Measurements from ENCODE around the gene PDIK1L.
A peak's percentile ranks its signal among the peaks of the same experiment; 100 is the strongest.

The PDIK1L gene

DNA sequence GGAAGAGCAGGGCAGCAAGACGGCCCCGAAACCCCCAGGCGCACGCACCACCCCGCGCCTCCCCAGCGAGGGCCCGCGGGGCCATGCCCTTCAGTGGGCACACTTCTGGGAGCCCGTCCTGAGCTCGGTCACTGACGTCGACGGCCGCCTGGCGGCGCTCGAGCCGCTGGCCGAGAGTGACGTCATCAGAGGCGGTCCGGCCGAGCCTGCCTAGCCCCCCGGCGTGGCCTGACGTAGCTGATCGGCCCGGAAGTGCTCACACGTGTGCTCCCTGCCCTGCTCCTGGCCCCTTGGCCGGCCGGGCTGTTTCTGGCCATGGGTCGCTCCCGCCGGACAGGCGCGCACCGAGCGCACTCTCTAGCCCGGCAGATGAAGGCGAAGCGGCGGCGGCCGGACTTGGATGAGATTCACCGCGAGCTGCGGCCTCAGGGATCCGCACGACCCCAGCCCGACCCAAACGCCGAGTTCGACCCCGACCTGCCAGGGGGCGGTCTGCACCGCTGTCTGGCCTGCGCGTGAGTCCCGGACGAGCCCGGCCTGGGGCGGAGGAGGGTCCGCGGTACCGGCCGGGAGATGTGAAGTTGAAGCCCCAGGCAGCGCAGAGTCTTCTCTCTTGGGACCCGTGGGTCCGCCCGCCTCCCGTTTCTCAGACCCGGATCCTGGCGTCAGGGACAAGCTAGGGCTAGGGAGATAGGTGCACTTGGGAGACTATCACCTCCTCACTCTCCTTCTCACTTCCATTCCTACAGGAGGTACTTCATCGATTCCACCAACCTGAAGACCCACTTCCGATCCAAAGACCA lies 58.2 kb downstream of the PDIK1L start, which contains the start of gene ZNF593:
Gene ZNF593, plus strand, starts transcription at position 240 of the 803 bp plus-strand sequence. Its CDS starts 76 bp downstream, at position 316.
- H3K27me3 ChIP-seq: peaks cover 21% of the 10 kb centered on the region
- TF ChIP-seq, protein P1, sequence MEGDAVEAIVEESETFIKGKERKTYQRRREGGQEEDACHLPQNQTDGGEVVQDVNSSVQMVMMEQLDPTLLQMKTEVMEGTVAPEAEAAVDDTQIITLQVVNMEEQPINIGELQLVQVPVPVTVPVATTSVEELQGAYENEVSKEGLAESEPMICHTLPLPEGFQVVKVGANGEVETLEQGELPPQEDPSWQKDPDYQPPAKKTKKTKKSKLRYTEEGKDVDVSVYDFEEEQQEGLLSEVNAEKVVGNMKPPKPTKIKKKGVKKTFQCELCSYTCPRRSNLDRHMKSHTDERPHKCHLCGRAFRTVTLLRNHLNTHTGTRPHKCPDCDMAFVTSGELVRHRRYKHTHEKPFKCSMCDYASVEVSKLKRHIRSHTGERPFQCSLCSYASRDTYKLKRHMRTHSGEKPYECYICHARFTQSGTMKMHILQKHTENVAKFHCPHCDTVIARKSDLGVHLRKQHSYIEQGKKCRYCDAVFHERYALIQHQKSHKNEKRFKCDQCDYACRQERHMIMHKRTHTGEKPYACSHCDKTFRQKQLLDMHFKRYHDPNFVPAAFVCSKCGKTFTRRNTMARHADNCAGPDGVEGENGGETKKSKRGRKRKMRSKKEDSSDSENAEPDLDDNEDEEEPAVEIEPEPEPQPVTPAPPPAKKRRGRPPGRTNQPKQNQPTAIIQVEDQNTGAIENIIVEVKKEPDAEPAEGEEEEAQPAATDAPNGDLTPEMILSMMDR (IDR thresholded peaks at IDR 0.05): peak; percentile 89
- H3K4me3 ChIP-seq (ENCODE audit: low read depth in 1 of 2, low read length in 1 of 2): peak within 1 kb of the TSS; percentile 67 to 74
- no peaks in the 10 kb centered on the region for H3K36me3 ChIP-seq
- no peaks in the 10 kb centered on the region for H3K9me3 ChIP-seq
- H3K4me1 ChIP-seq (ENCODE audit: control insufficient read depth in 1 of 2, insufficient read depth in 1 of 2, low read depth in 1 of 2, low read length in 1 of 2): peaks cover 11% of the 10 kb centered on the region in 2 experiments
- no peak within 1 kb of the TSS for H3K27ac ChIP-seq

DNA sequence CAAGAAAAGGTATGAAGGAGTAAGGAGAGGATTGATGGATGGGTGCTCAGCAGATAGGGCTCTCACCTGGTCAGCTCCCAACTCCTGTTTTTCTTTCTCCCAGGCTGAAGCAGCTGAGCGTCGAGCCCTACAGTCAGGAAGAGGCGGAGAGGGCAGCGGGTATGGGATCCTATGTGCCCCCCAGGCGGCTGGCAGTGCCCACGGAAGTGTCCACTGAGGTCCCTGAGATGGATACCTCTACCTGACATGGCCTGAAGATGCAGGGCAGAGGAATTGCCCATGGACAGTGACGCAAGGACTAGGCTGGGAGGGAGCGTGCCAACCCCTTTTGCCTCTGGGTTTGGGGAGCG lies 58.8 kb downstream of the PDIK1L start:
- Histone ChIP-seq H3K36me3 (no peaks in the 10 kb centered on the region), H3K9me3 (no peaks in the 10 kb centered on the region), H3K27ac (no peak overlapping the region)

DNA sequence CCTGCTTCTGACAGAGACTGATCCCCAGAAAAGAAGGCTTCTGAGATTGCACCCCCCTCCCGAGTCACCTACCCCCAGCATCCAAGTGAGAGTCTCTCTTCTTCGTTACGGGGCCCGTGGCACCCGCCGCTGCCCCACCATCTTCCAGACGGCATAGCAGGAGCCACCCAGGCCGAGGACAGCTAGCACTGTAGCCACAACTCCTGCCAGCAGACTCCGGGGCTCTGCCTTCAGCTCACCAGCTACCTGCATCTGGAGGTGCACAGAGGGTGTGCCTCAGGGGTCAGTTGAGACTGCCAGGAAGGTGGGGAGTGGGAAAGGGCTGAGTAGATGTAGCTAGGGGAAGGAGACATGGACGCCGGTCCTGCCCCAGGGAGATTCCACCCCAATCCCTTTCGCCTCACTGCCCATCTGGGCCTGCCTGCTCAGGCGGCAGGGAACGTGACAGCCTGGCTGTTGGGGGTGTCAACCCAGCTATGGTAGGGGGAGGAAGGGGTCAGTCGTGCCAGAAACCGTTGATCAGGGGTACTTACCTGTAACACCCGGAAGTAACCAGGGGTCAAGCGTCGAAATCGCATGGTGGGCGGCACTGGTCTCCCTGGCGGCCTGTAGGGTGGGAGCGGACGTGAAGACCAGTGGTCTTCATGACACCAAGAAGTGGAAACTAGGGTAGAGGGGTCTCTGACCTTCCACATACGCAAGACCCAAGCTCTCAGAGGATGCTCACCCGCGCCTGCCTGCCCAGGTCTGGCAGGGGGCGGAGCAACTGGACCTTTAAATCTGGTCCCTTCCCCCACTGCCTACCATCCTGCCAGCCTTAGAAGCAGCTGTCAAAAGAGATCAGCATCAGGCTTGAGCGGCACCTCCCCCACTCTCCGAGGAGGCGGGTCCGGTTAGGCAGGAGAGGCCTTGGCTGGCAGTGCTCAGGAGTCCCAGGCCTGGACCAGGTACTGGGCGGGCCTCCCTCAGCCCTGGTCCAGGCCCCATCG lies 59.8 kb downstream of the PDIK1L start, which contains the start of gene ZNF593OS:
Gene ZNF593OS, minus strand, starts transcription at position 749 of the 989 bp plus-strand sequence. Its CDS starts 171 bp downstream, at position 578.
- Histone ChIP-seq H3K4me3 (ENCODE audit: low read depth in 1 of 2, low read length in 1 of 2) (no peak within 1 kb of the TSS), H3K27me3 (peaks cover 6% of the 10 kb centered on the region), H3K27ac (no peak within 1 kb of the TSS), H3K36me3 (no peaks in the 10 kb centered on the region), H3K9me3 (no peaks in the 10 kb centered on the region), H3K4me1 (ENCODE audit: control insufficient read depth in 1 of 2, insufficient read depth in 1 of 2, low read depth in 1 of 2, low read length in 1 of 2) (peaks cover 11% of the 10 kb centered on the region in 2 experiments)
- TF ChIP-seq, protein P1 (IDR thresholded peaks at IDR 0.05): no peak

More for the DNA sequence above, 58.8 kb downstream of the PDIK1L start:
- Histone ChIP-seq H3K4me1 (ENCODE audit: control insufficient read depth in 1 of 2, insufficient read depth in 1 of 2, low read depth in 1 of 2, low read length in 1 of 2) (peaks cover 11% of the 10 kb centered on the region in 2 experiments), H3K4me3 (ENCODE audit: low read depth in 1 of 2, low read length in 1 of 2) (peak overlapping the region; percentile 67 to 74), H3K27me3 (peaks cover 15% of the 10 kb centered on the region)
- TF ChIP-seq, protein P1 (IDR thresholded peaks at IDR 0.05): no peak

All from neutrophil (primary cell).